GM20431 (cell line): ENCODE data around the gene MEIKIN.

Experiments
- in situ Hi-C: fragments of 300-500 bp; cut with MseI, MboI; formaldehyde crosslinking; loops from one replicate; pipeline ENCODE4 v1.15.0; 2020; ENCODE audit warnings: low sequenced_read_pairs; ENCODE audit not compliant: unreplicated experiment

MEIKIN gene

GRCh38 chr5:131974622-131974955 is 29.1 kb upstream of the MEIKIN start:
- in situ Hi-C loops = no loop called here

GRCh38 chr5:131974016-131974415 is 28.6 kb upstream of the MEIKIN start:
- in situ Hi-C loops = no loop called here

- in situ Hi-C loops = no loop called here
These were observed 27.7 kb upstream of the MEIKIN start for GRCh38 chr5:131973089-131973712.

- in situ Hi-C loops = no loop called here
These were observed 23.0 kb upstream of the MEIKIN start for GRCh38 chr5:131968396-131968954.

DNA sequence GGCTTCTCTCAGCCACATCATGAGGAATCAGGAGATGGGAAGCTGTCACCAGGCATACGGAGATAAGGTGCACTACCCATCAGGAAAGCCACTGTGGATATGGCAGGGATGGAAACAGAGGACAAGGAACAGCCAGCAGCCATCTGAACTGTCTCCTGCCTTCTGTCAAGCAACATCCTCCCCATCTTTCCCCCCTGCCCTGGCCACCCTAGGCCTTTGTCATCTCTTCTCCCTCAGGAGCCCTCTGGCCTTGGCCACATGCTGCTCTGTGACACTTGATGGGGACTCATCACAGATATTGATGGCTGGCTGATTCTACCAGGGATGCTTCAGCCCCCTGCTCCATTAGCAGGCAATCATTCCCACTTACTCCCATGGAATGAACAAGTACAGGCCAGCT is 21.1 kb upstream of the MEIKIN start:
- in situ Hi-C loops = no loop called here

- in situ Hi-C loops = no loop called here
These were observed 20.5 kb upstream of the MEIKIN start for GRCh38 chr5:131965826-131966415.

DNA sequence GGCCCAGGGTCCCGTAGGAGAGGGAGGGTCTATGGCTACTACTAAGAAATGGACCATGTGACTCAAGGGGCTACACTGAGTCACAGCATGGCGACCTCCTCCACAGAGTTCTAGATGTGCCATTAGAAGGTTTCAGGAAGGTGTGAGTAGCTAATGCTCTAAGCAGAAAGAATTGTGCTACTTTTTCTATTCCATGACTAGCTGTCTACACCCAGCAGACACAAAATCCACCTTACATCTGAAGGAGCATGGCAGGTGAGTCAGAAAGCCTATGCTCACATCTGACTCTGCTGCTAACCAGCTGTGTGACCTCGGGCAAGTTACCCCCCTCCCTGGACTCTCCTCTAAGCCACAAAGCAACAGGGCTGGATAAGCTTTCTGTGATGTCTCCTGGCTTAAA is 14.4 kb upstream of the MEIKIN start:
- in situ Hi-C loops = no loop called here

GRCh38 chr5:131959136-131959535 is 13.7 kb upstream of the MEIKIN start:
- in situ Hi-C loops = no loop called here

GRCh38 chr5:131957721-131958441 is 12.4 kb upstream of the MEIKIN start:
- in situ Hi-C loops = no loop called here

DNA sequence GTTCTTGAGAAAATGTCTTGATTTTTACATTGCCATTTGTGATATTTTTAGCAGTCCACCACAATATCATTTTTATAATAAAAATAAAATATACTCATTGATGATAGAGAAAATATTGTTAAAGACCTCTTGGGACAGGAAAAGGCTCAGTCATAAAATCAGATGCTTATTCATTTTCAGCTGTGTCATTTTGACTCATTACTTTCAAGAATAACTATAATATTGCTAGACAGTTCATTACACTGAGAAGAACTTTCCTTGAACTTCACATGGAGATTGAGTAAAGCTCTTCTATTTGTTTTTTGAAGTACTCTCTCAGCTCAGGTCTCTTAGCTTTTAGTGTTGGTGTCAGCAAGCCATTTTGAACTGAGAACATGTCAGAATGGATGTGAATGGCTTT is 8.5 kb upstream of the MEIKIN start:
- in situ Hi-C loops = no loop called here

DNA sequence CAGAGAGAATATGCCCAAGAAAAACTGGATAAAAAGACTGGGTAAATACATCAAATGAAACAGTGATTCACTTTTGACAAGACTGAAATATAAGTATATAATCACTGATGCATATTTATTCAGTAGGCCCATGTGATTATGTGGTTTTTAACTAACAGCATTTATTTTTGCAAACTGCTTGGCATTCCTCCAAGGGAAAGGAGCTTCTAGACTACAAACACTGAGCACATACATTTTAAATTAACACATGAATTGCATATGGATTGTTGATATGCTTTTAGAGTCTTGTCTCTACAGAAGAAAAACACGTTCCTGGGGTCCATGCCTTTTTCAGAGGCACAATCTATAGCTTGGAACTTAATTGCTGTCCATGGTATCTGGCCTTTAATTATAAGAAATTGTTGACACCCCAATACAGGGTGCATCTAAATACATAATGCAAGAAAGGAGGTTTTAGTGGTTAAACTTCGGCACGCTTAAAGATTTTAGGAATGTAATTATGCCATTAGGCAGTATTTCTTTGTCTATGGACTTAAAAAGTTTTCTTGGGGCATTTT is 6.9 kb upstream of the MEIKIN start:
- in situ Hi-C loops = no loop called here

- in situ Hi-C loops = no loop called here
These were observed 5.2 kb upstream of the MEIKIN start for GRCh38 chr5:131950706-131951105.

GRCh38 chr5:131947445-131947844 is 2.0 kb upstream of the MEIKIN start:
- in situ Hi-C loops = no loop called here

DNA sequence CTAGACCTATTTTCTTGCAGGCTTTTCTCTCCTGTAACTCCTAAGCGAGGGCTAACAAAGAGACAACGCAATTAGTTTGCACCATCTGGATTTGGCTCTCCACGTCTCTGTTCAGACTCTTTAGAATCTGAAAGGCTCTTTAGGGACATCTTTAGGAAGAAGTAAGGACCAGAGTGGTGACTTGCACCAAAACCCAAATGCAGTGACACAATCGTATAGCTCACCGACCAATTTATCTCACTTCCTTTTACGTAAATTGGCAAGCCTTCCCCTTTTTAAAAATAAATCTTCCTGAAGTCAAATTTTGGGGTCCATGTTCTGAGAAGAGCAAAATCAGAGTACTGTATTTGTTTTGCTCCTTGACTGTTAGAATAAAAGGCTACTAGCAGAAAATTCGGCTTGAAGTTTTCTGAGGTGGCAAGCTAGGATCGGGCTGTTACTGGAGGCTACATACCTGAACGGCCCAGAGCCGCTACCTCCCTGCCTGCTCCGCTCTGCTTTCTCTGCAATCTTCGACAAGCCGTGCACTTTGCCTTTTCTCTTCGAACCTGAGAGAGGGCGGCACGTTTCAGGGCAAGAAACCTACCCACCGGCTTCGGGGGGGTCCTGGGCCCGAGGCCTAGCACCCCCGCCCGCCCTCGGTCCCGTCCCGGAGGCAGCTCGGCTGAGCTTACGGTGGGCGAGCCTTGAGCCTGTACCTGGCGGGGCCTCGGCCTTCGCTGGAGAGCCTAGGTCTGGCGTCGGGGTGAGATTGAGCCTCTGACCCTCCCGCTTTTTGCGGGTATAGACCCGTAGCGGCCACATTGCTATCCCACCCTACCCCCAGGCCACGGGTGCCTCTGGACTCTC is 537 bp downstream of the MEIKIN start:
- in situ Hi-C loops = no loop called here

GRCh38 chr5:131943916-131944315 is 1.5 kb downstream of the MEIKIN start:
- in situ Hi-C loops = no loop called here

DNA sequence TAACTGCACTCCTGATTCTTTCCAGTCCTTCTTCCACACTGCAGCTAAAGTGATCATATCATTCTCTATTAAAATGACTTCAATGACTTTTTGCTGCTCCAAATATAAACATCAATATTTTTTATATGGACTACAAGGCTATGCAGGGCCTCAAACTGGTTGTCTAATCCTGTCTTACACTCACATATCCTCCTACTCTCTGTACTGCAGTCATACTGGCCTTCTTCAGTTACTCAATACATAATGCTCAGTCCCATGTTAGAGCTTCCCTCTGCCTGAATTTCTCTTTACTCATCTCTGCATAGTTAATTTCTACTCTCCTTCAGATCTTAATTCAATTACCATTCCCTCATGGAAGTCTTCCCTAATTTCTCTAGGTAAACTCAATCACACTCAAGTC is 3.4 kb downstream of the MEIKIN start:
- in situ Hi-C loops = no loop called here

DNA sequence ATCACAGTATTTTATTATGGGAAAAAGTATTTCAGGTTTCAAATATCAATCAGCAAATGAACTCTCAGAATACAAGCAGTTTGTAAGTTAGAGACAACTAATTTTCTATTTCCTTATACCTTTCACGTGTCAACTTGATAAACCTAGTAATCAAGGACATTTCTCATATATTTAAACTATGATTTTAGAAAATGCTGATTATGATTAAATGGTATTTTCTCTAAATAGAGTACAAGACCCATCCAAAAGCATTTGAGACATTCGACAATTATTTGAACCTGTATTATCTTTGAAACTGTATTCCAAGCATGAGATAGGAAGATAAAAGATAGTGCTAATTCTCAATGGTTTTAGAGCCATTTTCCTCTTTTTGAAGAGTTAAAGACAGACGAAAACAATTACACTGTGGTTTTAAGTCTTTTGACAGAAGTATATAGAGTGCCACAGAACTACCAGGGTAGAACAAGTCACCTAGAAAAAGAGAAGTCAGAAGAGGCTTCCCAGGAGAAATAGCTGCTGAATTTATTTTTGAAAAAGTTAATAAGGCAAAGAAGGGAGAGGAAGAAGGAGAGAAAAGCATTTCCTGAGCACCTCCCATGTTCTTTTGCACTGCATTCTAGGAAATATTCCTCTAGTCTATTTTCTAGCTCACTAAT is 5.6 kb downstream of the MEIKIN start:
- in situ Hi-C loops = no loop called here

GRCh38 chr5:131932235-131932634 is 13.2 kb downstream of the MEIKIN start:
- in situ Hi-C loops = no loop called here

- in situ Hi-C loops = no loop called here
These were observed 16.5 kb downstream of the MEIKIN start for GRCh38 chr5:131928957-131929356.

DNA sequence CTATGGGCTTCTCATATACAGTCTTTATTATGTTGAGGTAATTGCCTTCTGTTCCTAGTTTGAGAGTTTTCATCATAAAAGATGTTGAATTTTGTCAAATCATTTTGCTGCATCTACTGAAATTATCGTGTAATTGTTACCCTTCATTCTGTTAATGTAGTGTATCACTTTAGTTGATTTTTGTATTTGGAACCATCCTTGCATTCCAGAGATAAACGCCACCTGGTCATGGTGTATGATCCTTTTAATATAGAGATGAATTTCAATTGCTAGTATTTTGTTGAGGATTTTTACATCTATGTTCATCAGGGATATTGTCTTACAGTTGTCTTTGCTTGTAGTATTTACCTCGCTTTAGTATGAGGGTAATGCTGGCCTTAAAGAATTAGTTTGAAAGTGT is 19.3 kb downstream of the MEIKIN start:
- in situ Hi-C loops = no loop called here
